ENCODE data around the gene MYL1. TPM values are rescaled to one million over a fixed set of nuclear protein-coding genes. Genes with fewer than 3 reads are reported as not detected.

The MYL1 gene
- total and polyA plus RNA-seq, 2 donors from 2014 or later: not detected

- intact Hi-C loops (cut with DNase I): no loop called here
- H3K9ac ChIP-seq (ENCODE audit: low read length in 3 of 3): no peak overlapping the region
- H3K27ac ChIP-seq (ENCODE audit: low read depth in 2 of 2, low read length in 2 of 2): no peak overlapping the region
- FAIRE-seq (no peak), DNase-seq (peak in 2 of 5 donors; percentile 2 to 3)
- no peak overlapping the region for H3K4me3 ChIP-seq (ENCODE audit: low read length in 3 of 3)
- H3K36me3 ChIP-seq (ENCODE audit: control insufficient read depth in 2 of 3, insufficient read depth in 3 of 3, low read length in 3 of 3): no peaks in the 10 kb centered on the region
- H3K9me3 ChIP-seq (ENCODE audit: control insufficient read depth in 2 of 3, insufficient read depth in 1 of 3, low read length in 3 of 3): no peaks in the 10 kb centered on the region
- no peaks in the 10 kb centered on the region for H3K4me1 ChIP-seq (ENCODE audit: control insufficient read depth in 2 of 3, insufficient read depth in 2 of 3, low read depth in 1 of 3, low read length in 3 of 3)
- TF ChIP-seq CTCF (IDR thresholded peaks at IDR 0.05; ENCODE audit: borderline replicate concordance, extremely low read depth, insufficient read depth): no peak
- no peaks in the 10 kb centered on the region for H3K27me3 ChIP-seq (ENCODE audit: control insufficient read depth, insufficient read depth, low read length)
Observed at GRCh38 chr2:210299866-210300373, 15.1 kb downstream of the MYL1 start.

DNA sequence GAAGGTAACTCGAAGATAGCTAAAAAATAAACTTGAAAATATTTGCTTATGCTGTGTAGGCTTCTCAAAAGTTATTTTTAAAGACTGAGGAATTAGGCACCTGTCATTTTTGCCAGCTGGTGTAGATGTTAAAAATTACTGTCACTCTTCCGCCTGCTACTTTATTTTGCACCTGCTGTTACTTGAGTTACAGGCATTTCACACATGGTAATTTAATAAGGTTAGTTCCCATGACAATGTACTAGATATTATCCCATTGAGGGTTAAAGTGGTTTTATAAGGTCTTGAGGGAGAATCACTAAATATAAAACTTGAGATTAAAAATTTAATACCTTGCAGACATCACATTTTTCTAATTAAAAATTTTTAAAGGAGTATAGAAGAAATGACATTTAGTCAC lies 26.6 kb downstream of the MYL1 start:
- no peaks in the 10 kb centered on the region for H3K27me3 ChIP-seq (ENCODE audit: control insufficient read depth, insufficient read depth, low read length)
- H3K4me1 ChIP-seq (ENCODE audit: control insufficient read depth in 2 of 3, insufficient read depth in 2 of 3, low read depth in 1 of 3, low read length in 3 of 3): no peaks in the 10 kb centered on the region
- no peak overlapping the region for H3K27ac ChIP-seq (ENCODE audit: low read depth in 2 of 2, low read length in 2 of 2)
- no peak for TF ChIP-seq CTCF (IDR thresholded peaks at IDR 0.05; ENCODE audit: borderline replicate concordance, extremely low read depth, insufficient read depth)
- no peak overlapping the region for H3K4me3 ChIP-seq (ENCODE audit: low read length in 3 of 3)
- intact Hi-C loops (cut with DNase I): no loop called here
- FAIRE-seq (no peak), DNase-seq (no peak)
- no peaks in the 10 kb centered on the region for H3K9me3 ChIP-seq (ENCODE audit: control insufficient read depth in 2 of 3, insufficient read depth in 1 of 3, low read length in 3 of 3)
- H3K36me3 ChIP-seq (ENCODE audit: control insufficient read depth in 2 of 3, insufficient read depth in 3 of 3, low read length in 3 of 3): no peaks in the 10 kb centered on the region
- no peak overlapping the region for H3K9ac ChIP-seq (ENCODE audit: low read length in 3 of 3)

- H3K9ac ChIP-seq (ENCODE audit: low read length in 3 of 3): no peak overlapping the region
- DNase-seq (no peak), FAIRE-seq (no peak)
- no peaks in the 10 kb centered on the region for H3K27me3 ChIP-seq (ENCODE audit: control insufficient read depth, insufficient read depth, low read length)
- H3K4me3 ChIP-seq (ENCODE audit: low read length in 3 of 3): no peak overlapping the region
- no peaks in the 10 kb centered on the region for H3K9me3 ChIP-seq (ENCODE audit: control insufficient read depth in 2 of 3, insufficient read depth in 1 of 3, low read length in 3 of 3)
- TF ChIP-seq CTCF (IDR thresholded peaks at IDR 0.05; ENCODE audit: borderline replicate concordance, extremely low read depth, insufficient read depth): no peak
- H3K36me3 ChIP-seq (ENCODE audit: control insufficient read depth in 2 of 3, insufficient read depth in 3 of 3, low read length in 3 of 3): no peaks in the 10 kb centered on the region
- H3K27ac ChIP-seq (ENCODE audit: low read depth in 2 of 2, low read length in 2 of 2): no peak overlapping the region
- intact Hi-C loops (cut with DNase I): no loop called here
- H3K4me1 ChIP-seq (ENCODE audit: control insufficient read depth in 2 of 3, insufficient read depth in 2 of 3, low read depth in 1 of 3, low read length in 3 of 3): no peaks in the 10 kb centered on the region
Observed at GRCh38 chr2:210287301-210287700, 27.7 kb downstream of the MYL1 start.

- no peak overlapping the region for H3K9ac ChIP-seq (ENCODE audit: low read length in 3 of 3)
- H3K9me3 ChIP-seq (ENCODE audit: control insufficient read depth in 2 of 3, insufficient read depth in 1 of 3, low read length in 3 of 3): no peaks in the 10 kb centered on the region
- no peaks in the 10 kb centered on the region for H3K4me1 ChIP-seq (ENCODE audit: control insufficient read depth in 2 of 3, insufficient read depth in 2 of 3, low read depth in 1 of 3, low read length in 3 of 3)
- no peaks in the 10 kb centered on the region for H3K27me3 ChIP-seq (ENCODE audit: control insufficient read depth, insufficient read depth, low read length)
- FAIRE-seq (peak; percentile 66), DNase-seq (no peak)
- H3K36me3 ChIP-seq (ENCODE audit: control insufficient read depth in 2 of 3, insufficient read depth in 3 of 3, low read length in 3 of 3): no peaks in the 10 kb centered on the region
- H3K27ac ChIP-seq (ENCODE audit: low read depth in 2 of 2, low read length in 2 of 2): no peak overlapping the region
- intact Hi-C loops (cut with DNase I): no loop called here
- no peak for TF ChIP-seq CTCF (IDR thresholded peaks at IDR 0.05; ENCODE audit: borderline replicate concordance, extremely low read depth, insufficient read depth)
- no peak overlapping the region for H3K4me3 ChIP-seq (ENCODE audit: low read length in 3 of 3)
Observed at GRCh38 chr2:210286123-210286680, 28.8 kb downstream of the MYL1 start.
